Stimulated activated CD4-positive, alpha-beta T cell treated with anti-CD3 and anti-CD28 coated beads, Interleukin-2, amount 100 ng/mL, for 4 hours (primary cell): ENCODE data around the gene ANKRD33B.
"Not testable (repeated sequence)": the region's sequence is repeated elsewhere in the genome, so short reads cannot be mapped to it uniquely, and the experiment has no call there.

Experiments
- DNase-seq: peaks from one replicate; pipeline ENCODE4 v3.0.0-alpha.2; 2020; ENCODE audit warnings: low read depth

The ANKRD33B gene

GRCh38 chr5:10595293-10595671 is 31.4 kb downstream of the ANKRD33B start:
- no peak for DNase-seq

- peak; percentile 27 for DNase-seq
Measured at GRCh38 chr5:10595672-10596309, 31.9 kb downstream of the ANKRD33B start.

- DNase-seq: no peak
Measured at GRCh38 chr5:10596310-10596703, 32.4 kb downstream of the ANKRD33B start.

DNA sequence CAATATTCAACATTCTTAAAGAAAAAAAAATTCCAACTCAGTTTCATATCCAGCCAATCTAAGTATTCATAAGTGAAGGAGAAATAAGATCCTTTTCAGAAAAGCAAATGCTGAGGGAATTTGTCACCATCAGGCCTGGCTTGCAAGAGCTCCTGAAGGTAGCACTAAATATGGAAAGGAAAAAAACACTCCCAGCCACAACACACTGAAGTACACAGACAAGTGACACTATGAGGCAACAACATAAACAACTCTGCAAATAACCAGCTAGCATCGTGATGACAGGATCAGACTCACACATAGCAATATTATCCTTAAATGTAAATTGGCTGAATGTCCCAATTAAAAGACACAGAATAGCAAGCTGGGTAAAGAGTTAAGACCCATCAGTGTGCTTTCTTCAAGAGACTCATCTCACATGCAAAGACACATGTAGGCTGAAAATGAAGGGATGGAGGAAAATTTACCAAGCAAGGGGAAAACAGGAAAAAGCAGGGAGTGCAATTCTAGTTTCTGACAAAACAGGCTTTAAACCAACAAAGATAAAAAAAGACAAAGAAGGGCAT is 33.1 kb downstream of the ANKRD33B start:
- no peak for DNase-seq

- DNase-seq: no peak
Measured at GRCh38 chr5:10599113-10599512, 35.2 kb downstream of the ANKRD33B start.

GRCh38 chr5:10599862-10600284 is 36.0 kb downstream of the ANKRD33B start:
- no peak for DNase-seq

DNA sequence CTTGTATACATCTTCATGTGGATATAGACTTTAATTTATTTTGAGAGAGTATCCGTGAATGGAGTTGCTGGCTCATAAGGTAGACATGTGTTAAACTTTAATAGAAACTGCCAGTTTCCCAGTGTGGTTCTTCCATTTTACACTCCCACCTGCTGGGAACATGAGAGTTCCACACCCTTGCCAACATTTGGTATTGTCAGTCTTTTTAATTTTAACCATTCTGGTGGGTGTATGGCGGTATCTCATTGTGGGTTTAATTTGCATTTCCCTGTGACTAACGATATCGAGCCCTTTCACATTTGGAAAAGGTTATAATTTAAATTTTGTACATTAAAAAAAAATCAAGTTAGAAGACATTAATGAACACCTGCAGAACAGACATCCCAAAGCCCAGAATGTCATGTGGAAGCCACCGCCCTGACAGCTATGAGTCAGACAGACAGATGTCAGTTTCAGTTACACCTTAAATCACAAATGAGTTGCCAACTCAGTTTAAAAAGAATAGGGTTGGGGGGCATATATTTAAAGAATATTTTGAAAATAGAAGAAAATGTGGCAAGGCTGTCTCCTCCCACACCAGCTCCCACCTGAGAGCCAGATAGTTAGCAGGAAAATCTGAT is 36.9 kb downstream of the ANKRD33B start:
- no peak for DNase-seq

DNA sequence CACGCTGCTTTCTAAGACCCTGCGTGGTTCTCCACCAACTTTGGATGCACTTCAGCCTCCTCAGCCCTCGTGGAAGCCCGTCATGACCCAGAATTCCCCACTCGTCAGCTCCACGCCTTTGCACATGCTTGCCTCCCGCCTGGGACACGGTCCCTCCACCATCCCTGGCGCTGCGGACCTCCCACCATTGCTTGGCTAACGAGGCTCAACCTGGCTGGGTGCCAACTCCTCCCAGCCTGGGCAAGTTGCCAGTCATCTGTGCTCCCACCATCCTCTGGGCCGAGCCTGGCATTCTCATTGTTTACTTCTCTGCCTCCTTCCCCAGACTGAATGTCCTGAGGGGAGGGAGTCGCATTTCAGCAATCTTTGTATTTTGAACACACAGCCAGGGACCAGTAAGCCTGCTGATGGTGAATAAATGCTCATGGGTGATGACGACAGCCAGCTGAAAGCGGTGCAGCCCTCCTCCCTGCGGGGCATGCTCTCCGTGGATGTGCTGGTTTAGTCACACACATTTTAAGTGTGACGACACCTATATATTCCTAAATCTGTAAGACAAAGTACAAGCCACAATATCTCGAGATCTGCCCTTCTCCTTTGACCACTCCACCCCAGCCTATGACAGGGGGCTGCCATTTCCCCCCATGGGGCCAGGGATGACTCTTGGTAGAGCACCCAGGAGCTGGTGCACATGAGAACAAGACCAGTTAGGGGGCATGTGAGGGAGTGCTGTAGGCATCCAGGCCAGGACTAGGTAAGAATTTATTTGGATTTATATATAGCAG is 37.6 kb downstream of the ANKRD33B start:
- DNase-seq: no peak

- DNase-seq: no peak
Measured at GRCh38 chr5:10602031-10602806, 38.3 kb downstream of the ANKRD33B start.

DNA sequence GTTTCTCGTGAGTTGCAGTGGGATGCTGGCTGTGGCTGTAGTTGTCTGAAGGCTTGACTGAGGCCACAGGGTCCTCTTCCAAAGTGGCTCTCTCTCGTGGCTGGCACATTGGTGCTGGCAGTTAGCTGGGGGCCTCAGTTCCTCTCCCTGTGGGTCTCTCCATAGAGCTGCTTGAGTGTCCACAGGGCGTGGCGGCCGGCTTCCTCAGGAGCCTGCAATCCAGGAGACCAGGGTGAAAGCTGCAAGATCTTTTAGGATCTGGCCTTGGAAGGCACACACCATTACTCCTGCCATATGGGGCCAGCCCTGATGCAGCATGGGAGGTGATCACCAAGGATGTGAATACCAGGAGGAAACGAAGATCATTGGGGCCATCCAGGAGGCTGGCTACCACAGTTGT is 41.1 kb downstream of the ANKRD33B start:
- DNase-seq: no peak

DNA sequence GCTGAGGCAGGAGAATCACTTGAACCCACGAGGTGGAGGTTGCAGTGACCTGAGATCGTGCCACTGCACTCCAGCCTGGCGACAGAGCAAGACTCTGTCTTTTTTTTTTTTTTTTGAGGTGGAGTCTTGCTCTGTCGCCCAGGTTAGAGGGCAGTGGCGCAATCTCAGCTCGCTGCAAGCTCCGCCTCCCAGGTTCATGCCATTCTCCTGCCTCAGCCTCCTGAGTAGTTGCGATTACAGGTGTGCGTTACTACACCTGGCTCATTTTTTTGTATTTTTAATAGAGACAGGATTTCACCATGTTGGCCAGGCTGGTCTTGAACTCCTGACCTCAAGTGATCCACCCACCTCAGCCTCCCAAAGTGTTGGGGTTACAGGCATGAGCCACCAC is 42.8 kb downstream of the ANKRD33B start:
- DNase-seq: not testable (repeated sequence)

DNA sequence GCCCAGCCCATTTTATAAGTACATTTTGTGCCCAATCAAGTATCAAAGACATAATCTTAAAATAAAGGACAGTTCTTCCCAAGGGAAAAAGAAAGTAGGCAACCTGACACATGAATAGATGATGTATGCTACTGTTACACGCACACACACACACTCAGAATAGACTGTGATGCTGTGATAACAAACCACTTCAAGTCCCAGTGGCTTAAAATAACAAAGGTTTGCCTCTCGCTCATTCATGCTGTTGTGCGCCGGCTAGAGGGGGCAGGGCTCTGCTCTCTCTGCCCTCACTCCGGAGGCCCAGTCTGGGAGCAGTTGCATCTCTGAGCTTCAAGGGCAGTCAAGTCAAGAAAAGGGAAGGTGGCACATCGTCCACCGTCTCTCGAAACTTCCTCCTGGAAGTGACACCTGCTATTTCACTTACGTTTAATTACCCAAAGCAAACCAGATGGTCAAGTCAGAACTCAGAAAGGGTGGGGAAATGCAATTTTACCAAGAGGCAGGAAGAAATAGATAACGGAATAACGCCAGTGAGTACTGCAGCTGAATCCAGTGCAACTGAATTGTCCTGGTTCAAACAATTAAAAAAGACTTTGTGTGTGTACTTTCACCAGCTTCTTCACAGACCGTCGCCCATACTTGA is 43.3 kb downstream of the ANKRD33B start:
- no peak for DNase-seq

- DNase-seq: no peak
Measured at GRCh38 chr5:10607666-10608073, 43.8 kb downstream of the ANKRD33B start.

DNA sequence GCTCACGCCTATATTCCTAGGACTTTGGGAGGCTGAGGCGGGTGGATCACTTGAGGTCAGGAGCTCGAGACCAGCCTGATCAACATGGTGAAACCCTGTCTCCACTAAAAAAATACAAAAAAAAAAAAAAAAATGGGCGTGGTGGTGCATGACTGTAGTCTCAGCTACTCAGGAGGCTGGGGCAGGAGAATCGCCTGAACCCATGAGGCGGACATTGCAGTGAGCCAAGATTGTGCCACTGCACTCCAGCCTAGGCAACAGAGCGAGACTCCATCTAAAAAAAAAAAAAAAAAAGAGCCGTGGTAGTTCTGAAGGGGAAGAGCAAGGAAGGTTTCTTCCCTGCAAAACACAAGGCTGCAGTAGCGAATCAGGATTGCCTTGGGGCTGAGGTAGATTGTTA is 44.2 kb downstream of the ANKRD33B start:
- not testable (repeated sequence) for DNase-seq

DNA sequence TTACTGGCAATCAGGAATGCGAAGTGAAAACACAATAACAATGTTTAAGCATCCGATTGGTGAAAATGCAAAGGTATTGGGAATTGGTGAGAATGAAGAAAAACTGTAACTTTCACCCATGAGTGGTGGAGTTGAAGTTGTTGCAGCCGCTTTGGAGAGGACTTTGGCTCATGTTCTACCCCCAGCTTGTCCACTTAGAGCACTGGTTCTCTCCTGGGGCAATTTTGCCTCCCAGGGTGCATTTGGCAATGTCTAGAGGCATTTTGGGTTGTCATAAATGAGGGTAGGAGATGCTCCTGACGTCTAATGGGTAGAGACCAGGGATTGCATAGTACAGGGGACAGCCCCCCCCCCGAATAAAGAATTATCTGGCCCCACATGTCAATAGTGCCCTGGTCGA is 46.2 kb downstream of the ANKRD33B start:
- DNase-seq: no peak

DNA sequence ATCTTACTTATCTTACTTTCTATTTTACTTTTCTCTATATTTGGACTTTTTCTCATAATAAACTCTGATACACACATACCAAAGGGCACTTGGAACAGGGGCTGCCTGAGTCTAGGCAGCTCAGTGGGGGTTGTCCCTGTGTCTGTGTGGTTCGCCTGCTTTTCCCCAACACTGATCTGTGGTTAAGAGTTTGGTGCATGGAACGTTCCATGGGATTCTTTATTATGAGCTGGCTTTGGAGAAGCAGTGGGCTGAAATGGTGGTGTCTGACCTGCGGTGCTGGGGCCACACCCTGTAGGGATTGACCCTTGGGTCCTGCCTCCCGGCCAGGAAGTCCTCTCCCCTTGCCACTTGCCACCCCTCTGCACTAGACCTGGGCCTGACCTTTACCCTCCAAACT is 47.4 kb downstream of the ANKRD33B start:
- DNase-seq: no peak

DNA sequence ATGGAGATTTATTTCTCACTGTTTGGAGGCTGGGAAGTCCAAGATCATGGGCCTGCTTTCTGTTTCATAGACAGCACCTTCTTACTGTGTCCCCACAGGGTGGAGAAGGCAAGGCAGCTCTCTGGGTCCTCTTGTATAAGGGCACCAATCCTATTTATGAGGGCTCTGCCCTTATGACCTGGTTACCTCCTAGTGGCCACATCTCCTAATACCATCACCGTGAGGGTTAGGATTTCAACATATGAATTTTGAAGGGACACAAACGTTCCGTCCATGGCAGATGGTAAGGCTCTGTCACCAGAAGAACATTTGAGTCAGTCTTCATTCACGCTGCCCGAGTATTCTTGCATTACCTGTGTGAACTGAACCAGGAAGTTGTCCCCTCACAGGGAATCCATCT is 48.4 kb downstream of the ANKRD33B start:
- no peak for DNase-seq

DNA sequence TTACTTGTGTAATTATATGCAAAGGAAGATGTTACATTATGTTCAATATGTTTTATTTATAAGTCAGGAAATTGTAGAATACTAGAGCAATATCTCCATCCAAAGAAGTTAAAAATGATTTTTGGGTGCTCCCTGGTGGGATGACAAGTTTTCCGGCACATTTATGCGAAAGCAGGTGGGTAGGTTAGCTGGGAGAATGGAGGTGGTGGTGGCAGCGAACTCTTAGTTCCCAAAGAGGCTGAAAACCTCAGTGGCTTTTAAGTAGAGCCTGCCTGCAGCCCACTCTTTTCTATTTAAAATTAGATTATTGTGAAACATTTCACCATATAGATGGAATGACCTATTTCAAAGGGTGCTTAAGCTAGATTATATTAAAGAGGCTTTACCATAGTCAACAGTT is 51.8 kb downstream of the ANKRD33B start:
- DNase-seq: no peak

DNA sequence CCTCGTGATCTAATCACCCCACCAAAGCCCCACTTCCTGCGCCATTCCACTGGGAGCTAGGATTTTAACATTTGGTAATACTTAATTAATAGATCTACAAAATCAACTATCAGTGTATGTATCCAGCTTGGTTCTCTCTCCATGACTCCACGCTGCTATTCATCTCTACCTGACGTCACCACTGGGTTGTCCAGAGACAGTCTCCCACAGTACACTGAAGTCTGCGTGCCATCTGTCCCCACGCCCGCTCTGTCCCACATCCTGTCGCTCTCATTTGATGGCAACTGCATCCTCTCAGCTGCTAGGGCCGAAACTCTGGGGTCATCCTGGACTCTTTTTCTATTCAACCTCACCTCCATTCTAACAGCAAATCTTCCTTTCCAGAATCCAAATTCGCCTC is 53.2 kb downstream of the ANKRD33B start:
- DNase-seq: no peak

DNA sequence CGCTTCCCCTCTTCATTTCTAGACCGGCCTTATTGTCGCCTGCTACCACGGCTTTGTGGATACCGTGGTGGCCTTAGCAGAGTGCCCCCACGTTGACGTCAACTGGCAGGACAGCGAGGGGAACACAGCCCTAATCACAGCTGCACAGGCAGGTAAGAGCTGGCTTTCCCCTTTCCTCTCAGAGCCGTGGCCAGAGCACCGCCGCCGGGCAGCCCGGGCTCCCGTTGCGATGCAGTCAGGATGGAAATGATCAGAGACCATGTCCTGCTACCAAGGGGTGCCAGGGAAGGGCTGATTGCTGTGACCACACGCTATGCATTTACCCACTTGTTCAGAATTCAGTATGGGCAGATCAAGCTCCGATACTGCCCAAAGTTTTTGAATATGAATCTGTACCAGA is 54.4 kb downstream of the ANKRD33B start:
- no peak for DNase-seq

DNA sequence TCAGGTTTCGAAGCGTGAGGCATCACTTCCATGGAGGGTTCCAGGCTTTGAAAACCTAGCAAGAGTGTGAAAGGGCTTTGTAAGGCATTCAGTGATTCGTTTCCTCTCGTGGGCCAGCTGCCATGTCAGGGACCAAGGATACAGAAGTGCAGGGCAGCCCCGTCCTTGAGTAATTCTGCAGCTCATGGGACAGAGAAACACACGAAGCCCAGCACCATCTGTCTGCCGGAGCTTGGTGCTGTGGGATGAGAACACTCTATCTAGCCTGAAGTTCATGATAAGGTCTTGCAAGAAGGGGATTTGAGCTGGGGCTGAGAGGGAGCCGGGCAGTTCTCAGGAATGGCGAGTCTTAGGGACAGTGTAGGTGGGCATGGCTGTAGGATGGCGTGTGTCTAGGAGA is 55.8 kb downstream of the ANKRD33B start:
- DNase-seq: no peak

DNA sequence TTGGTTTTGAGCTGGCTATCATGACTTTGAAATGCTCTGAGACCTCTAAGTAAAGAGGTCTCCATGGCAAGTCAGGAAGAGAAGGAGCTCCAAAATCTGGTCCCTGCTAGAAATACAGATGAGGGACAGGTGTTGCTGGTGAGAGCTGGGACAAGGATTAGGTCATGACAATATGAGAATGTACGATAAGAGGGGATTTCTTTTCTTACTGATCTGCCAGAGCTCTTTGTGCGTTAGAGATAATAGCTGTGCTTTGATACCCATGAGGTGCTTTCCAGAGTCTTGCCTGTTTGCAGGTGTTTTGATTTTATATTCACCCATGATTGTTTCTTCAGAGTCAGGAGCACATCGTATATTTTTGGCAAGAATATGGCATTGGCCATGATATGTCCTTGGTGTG is 56.5 kb downstream of the ANKRD33B start:
- no peak for DNase-seq
